HG02943 (cell line): Measurements from ENCODE around the gene MEPCE.
A peak's percentile ranks its signal among the peaks of the same experiment; 100 is the strongest.
"Not testable (repeated sequence)": the region's sequence is repeated elsewhere in the genome, so short reads cannot be mapped to it uniquely, and the experiment has no call there.

ENCODE experiments used
- ATAC-seq: cut with Tn5 transposase; IDR thresholded peaks from one replicate; pipeline ENCODE4 v1.9.1; 2021; ENCODE audit warnings: mild to moderate bottlenecking, low read depth, moderate library complexity; ENCODE audit not compliant: unreplicated experiment

MEPCE gene, protein sequence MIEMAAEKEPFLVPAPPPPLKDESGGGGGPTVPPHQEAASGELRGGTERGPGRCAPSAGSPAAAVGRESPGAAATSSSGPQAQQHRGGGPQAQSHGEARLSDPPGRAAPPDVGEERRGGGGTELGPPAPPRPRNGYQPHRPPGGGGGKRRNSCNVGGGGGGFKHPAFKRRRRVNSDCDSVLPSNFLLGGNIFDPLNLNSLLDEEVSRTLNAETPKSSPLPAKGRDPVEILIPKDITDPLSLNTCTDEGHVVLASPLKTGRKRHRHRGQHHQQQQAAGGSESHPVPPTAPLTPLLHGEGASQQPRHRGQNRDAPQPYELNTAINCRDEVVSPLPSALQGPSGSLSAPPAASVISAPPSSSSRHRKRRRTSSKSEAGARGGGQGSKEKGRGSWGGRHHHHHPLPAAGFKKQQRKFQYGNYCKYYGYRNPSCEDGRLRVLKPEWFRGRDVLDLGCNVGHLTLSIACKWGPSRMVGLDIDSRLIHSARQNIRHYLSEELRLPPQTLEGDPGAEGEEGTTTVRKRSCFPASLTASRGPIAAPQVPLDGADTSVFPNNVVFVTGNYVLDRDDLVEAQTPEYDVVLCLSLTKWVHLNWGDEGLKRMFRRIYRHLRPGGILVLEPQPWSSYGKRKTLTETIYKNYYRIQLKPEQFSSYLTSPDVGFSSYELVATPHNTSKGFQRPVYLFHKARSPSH

DNA sequence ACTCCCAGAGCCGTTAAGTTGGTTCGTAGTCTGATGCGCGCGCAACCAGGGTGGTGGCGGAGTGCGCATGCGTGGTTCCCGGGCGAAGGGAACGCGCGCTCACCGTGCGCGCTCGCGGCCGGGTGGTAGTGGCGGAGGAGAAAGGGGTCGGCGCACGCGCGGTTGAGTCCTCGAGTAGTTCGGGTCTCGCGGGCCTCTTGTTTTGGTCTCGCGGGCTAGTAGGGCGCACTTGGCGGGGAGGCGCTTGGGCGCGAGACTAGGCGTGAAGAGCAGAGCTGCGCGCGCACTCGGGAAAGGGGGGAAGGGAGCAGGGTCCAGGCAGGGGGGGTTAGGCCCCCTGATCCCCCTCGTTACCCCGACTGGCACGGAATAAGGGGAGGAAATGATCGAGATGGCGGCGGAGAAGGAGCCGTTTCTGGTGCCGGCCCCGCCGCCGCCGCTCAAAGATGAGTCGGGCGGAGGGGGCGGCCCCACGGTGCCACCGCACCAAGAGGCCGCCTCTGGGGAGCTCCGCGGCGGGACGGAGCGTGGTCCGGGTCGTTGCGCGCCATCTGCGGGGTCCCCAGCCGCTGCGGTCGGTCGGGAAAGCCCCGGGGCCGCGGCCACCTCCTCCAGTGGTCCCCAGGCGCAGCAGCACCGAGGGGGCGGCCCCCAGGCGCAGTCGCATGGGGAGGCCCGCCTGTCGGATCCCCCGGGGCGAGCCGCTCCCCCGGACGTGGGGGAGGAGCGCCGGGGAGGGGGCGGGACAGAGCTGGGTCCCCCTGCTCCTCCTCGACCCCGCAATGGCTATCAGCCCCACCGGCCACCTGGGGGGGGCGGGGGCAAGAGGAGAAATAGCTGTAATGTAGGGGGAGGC lies at the start of gene MEPCE:
Gene MEPCE, plus strand, starts transcription at position 195 of the 856 bp plus-strand sequence. Its CDS starts 188 bp downstream, at position 383.
- ATAC-seq, result peak; percentile 40

DNA sequence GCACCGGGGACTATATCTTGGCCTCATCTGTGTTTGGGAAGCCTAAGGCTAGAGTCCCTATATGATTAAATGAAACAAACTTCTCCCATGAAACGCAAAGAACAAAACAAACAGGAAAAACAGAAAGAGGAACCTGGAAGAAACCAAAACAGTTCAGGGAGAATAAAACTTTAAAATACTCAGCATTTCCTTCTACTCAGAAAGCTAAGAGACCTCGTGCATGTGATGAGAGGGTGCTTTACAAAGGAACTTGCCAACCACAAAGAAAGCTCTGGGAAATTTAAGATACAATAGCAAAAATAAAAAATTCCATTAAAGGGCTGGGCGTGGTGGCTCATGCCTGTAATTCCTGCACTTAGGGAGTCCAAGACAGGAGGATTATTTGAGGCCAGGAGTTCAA lies 49.4 kb upstream of the MEPCE start:
- no peak for ATAC-seq

DNA sequence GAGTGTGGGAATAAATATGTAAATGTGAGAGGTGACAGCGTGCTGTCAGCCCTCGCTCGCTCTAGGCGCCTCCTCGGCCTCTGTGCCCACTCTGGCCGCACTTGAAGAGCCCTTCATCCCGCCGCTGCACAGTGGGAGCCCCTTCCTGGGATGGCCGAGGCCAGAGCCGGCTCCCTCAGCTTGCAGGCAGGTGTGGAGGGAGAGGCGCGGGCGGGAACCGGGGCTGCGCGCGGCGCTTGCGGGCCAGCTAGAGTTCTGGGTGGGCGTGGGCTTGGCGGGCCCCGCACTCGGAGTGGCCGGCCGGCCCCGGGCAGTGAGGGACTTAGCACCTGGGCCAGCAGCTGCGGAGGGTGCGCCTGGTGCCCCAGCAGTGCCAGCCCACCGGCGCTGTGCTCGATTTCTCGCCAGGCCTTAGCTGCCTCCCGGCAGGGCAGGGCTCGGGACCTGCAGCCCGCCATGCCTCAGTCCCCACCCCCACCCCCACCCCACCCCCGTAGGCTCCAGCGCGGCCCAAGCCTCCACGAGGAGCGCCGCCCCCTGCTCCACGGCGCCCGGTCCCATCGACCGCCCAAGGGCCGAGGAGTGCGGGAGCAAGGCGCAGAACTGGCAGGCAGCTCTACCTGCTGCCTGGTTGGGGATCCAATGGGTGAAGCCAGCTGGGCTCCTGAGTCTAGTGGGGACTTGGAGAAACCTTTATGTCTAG lies 47.9 kb upstream of the MEPCE start:
- ATAC-seq, result not testable (repeated sequence)

DNA sequence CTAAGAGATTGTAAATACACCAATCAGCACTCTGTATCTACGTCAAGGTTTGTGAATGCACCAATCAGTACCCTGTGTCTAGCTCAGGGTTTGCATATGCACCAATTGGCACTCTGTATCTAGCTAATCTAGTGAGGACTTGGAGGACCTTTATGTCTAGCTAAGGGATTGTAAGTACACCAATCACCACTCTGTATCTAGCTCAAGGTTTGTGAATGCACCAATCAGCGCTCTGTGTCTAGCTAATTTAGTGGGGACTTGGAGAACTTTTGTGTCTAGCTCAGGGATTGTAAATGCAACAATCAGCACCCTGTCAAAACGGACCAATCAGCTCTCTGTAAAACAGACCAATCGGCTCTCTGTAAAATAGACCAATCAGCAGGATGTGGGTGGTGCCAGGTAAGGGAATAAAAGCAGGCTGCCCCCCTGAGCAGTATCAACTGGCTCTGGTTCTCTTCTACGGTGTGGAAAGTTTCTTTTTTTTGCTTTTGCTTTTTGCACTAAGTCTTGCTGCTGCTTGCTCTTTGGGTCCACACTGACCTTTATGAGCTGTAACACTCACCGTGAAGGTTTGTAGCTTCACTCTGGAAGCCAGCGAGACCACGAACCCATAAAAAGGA lies 47.3 kb upstream of the MEPCE start:
- ATAC-seq, result not testable (repeated sequence)

DNA sequence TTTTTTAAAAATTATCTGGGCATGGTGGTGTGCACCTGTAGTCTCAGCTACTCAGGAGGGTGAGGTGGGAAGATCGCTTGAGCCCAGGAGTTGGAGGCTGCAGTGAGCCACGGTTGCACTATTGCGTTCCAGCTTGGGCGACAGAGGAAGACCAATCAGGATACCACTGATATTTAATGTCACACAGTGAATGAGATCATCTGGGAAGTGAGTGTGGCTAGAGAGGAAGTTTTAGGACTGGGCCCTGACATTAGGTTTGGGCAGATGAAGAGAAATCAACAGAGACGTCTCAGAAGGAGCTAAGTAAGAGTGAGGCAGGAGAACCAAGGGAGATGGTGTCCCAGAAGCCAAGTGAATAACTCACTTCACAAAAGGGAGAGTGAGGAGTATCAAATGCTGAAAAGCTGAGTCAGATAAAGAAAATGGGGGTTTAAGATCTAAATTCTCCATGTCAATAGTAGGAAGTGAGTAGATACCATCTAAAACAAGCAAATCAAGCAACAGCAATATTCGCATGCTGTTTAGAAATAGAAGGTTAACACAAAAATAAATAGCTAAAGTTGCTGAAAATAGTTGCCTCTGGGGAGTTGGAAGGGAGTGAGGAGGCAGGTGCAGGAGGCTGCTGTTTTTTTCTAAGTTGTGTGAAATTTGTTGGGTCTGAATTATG lies 44.9 kb upstream of the MEPCE start:
- ATAC-seq, result no peak

DNA sequence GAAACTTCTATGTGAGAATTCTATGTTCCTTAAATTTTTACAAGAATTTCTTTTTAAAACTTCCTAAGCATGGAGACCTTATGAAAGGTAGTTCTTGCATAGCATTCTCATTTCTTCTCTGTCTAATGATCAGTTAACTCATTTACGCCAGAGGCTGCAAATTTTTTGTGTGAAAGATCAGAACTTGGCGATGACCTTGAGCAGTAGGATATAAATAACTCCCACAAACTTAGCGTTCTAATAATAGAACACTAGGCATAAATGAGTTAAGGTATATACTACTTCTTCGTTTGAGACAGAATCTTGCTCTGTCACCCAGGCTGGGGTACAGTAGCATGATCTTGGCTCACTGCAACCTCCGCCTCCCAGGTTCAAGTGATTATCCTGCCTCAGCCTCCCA lies 42.7 kb upstream of the MEPCE start:
- ATAC-seq, result no peak

DNA sequence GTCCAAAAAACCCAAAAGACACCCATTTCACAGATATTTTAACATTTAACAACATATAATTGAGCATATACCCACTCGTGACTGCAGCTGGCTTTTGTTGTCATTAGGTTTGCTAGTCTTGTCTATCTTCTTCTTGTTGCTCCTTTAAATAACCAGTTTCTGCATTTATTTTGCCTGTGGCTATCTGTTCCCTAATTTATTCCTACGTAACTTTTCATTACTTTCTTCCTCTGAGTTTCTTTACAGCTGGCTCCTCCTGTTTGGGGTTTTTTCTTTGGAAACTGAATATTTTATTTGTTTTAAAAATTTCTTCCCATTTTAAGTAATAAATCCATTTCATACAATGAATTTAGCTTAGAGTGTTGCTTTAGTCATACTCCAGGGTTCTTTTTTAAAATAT lies 41.9 kb upstream of the MEPCE start:
- ATAC-seq, result no peak

DNA sequence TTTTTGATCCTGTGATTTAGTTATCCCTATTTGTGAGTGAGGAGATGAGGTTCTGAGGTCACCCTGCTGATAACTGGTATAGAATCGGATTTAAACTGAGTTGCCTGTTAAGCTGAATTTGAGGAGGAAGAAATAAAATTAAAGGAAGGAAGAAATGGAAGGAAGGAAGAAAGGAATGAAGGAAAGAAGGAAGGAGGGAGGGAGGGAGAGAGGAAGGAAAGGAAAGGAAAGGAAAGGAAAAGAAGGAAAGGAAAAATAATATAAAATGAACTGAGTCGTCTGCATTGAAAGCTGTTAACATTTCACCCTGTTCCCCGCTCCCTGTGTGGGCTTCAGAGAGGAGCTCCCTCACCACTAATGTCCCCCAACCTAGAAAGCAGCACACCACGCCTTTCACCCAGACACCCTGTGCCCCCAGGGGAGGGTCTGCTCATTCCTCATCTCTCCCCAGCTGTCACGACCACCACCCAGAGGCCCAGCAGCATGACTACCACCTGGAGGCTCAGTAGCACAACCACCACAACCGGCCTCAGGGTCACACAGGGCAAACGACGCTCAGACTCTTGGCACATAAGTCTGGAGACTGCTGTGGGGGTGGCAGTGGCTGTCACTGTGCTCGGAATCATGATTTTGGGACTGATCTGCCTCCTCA lies 40.1 kb upstream of the MEPCE start:
- ATAC-seq, result no peak

DNA sequence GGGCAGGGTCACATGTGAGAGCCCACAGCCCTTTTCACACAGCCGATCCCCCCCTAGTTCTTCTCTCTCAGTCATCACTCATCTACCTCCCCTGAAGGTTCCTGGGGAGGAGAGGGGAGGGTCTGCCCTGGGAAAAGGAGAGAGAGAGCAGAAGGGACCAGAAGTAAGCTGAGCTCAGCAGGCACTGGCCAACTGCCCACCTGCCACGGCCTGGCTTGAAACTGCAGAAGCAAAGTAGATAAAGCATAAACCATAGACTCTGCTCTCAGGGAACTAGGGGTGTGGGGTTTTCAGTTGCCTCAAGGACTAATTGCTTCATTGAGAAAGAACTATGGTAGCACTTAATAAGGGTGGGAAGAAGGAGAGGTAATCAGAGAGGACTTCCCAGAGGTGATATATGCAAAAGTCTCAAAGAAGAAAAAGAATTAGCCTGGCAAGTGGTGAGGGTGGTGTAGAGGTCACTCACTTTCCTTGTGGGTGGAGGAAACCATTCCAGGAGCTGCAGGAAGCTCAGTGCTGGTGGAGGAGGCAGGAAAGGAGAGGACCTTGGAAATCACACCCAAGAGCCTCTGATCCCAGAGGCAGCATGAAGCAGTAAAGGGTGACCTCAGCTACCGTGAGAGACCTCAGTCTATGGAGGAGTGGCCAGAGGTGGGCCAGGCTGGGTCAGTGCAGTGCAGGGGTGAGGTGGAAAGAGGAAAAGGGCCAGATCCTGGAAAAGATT lies 39.2 kb upstream of the MEPCE start:
- no peak for ATAC-seq

DNA sequence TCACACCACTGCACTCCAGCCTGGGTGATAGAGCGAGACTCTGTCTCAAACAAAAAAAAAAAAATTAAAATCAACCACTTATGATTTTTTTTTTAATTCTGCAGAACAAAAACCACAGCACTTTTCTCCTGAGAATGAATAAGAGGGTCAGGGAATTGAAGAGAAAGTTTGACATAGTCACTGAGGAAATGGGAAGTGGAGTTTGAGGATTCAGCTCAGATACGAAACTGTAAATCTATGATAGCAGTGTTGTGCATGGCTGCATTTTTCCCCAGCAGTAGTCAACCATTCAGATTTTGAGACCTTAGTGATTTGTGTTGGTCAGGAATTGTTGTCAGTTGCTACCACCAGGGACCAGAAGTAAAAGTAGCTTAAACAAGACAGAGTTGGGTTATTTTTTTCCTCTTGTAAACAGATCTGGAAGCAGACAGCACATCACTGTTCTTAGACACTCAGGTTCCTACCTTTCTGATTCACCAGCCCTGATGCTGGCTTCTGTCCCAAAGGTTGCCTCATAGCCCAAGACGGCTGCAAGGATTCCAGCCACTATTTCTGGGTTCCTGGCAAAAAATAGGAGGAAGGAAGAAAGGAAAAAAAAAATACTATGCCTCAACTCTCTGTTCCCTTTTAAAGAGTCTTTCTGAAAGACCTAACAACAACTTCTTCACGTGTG lies 36.3 kb upstream of the MEPCE start:
- no peak for ATAC-seq

DNA sequence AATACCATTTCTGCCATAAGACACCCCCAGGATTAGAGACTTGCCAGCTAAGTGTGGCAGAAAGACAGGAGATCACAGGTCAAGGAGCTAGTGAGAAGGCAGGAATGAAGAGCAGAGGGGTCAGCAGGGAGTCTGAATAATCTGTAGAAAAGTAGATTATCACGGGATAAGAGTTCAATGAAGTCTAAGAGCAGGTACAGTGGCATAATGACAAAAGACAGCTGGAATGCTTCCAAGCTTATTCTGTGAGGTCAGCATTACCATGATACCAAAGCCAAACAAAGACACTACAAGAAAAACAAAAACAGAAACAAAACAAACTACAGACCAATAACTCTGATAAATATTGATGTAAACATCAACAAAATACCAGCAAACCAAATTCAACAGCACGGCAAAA lies 35.6 kb upstream of the MEPCE start:
- no peak for ATAC-seq

DNA sequence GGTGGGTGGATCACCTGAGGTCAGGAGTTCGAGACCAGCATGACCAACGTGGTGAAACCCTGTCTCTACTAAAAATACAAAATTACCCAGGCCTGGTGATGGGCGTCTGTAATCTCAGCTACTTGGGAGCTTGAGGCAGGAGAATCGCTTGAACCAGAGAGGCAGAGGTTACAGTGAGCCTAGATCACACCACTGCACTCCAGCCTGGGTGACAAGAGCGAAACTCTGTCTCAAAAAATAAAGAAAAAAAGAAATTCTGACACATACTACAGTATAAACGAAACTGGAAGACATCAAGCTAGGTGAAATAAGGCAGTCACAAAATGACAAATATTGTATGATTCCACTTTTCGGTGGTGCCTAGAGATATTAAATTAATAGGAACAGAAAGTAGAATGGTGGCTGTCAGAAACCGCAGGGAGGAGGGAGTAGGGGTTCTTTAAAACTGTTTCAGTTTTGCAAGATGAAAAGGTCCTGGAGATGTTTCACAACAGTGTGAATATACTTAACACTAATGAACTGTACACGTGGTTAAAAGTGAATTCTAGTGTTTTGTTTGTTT lies 33.1 kb upstream of the MEPCE start:
- peak; percentile 89 for ATAC-seq

DNA sequence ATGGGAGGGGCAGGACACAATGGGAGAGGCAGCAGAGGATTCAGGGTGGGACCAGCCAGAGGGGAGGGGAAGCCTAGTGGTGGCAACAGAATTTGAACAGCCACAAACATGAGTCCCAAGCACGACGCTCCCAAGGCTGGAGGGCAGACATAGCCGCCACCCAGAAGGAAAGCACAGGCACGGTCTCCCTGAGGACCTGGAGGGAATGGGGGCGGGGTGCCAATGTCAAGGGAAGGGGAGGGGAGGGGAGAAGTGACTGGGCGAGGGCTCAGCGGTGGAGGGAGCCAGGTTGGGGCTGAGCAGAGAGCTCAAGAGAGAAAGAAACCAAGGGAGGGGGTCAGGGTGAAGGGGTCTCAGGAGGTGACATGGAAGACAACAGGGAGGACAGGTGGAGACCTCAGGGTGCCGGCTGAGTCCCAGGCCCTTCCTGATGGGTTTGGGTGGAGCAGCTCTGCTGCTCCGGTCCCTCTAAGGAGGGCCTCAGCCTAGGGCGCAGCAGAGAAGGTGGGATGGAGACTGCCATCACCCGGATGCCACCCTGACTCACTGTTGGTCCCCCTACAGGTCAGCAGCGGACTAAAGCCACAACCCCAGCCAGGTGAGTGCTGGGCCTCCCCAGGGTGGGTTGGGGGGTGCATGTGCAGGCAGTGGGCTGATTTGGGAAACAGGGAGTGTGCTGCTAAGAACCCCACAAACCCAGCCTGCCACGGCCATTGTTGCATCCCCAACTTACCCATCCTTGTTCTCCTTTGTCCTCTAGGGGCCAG lies 32.1 kb upstream of the MEPCE start:
- ATAC-seq, result no peak

DNA sequence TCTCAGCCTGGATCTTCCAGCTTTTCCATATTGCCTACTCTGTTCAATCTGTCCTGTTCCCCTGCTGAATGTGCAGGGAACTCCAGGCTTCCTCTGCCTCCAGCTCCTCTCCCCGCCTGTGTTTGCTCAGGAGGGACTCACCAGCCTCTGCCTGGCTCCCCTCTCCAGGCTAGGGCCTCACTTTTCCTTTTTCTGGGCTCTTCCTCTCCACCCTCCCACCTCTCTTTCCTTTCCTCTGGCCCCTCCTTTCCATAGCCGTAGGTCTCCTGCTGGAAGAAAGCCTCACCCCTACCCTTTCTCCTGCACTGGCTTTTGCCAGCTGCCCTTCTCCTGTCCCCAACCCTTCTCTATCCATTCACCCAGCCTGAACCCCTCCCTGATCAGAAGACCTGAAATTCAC lies 31.4 kb upstream of the MEPCE start:
- ATAC-seq, result no peak

DNA sequence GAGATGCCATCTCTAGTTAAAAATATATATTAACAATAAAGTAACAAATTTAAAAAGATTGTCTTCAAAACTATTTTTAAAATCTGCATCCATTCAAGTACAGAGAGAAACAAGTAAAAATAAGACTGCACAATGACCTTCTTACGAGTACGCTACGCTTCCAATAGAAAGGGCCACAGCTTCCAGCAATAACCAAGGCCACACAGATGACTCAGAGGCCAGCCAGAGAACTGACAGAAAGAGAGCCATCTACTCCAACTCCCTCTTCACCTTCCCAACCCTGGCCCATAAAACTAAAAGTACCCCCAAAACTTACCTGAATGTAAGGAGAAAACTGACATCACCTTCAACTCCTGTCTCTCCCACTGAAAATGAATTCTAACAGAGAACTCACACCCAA lies 29.6 kb upstream of the MEPCE start:
- no peak for ATAC-seq

DNA sequence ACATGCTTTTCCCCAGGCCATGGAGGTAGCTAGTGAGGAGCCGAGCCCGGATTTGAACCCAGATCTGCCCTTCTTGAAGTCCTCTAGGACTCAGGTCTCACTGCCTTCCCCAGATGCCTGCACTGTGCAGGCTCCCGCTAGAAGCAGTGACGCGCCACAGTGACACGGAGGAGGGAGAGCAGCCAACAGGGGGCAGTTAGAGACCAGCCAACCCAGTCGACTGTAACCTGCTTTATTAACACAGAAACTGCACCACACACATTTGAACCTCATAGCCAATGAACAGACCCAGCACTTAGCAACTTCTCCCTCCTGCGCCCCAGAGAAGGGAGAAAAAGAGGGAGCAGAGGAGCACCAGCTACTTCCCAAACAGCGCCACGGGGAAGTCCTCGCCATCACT lies 29.0 kb upstream of the MEPCE start:
- ATAC-seq, result no peak

DNA sequence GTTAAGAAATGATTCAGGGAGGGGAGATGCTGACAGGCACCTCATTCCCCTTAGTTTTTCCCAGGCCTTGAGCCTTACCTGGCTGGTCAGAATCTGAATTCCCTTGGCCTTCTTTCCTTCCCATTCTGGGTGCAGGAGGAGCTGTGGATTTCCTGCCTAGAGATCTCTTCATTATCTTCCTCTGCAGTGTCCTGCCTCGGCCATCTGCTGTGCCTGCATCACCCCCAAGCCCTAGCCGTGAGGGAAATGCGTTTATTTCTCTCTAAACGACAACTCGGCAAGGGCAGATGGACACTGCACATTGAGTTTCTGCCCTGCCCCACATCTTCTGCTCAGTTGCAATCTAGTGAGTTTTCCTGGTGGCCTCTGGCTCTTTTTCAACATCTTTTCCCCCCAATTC lies 27.8 kb upstream of the MEPCE start:
- no peak for ATAC-seq
